HepG2 (cell line): ENCODE measurements around the gene ATP6V0D1. TPM values are rescaled to one million over a fixed set of nuclear protein-coding genes. Genes with fewer than 3 reads are reported as not detected.

Experiments
- ATAC-seq: fragments of 200-7000 bp; cut with Tn5 transposase; 3 replicates; pipeline ENCODE4 v1.9.1; 2020; ENCODE audit warnings: mild to moderate bottlenecking, moderate library complexity
- BruUV-seq: library from RNA; stranded (reverse); fragments of 400-500 nt; replicated peaks from 2 replicates; lab custom pipeline; 2021; lab: Mats Ljungman, UMichigan
- CTCF ChIA-PET: fragments of 300-600 bp; formaldehyde crosslinking; extraction: SDS; loops from one replicate; lab custom pipeline; 2021; ENCODE audit warnings: low total read pairs, inconsistent platforms, low intra/inter-chr PET ratio; lab: Yijun Ruan, JAX
- POLR2A ChIA-PET: fragments of 350-600 bp; sonication (Branson Sonifier 250); formaldehyde crosslinking; loops from one replicate; lab custom pipeline; 2020; ENCODE audit warnings: antibody characterized with exemption, inconsistent platforms; lab: Yijun Ruan, JAX
- DNase-seq: peaks from one replicate; pipeline ENCODE4 v3.0.0-alpha.2; 2015; ENCODE audit warnings: low spot score
- FAIRE-seq: peaks from 3 replicates; lab custom pipeline; 2011; peaks lifted over from hg19 to GRCh38; lab: Jason Lieb, UNC
- H2AFZ ChIP-seq: one replicate; pipeline ENCODE4 v1.6.1; 2011; ENCODE audit warnings: low read length, inconsistent platforms
- H3K27ac ChIP-seq: fragments of 300-600 bp; 3 replicates; pipeline ENCODE4 v1.8.0; 2011; ENCODE audit warnings: mixed run types, mild to moderate bottlenecking, mixed read lengths, low read length, inconsistent platforms; ENCODE audit not compliant: insufficient read depth; ENCODE audit errors: extremely low read length
- H3K27me3 ChIP-seq, 2 experiments: fragments of 200-600 bp in 1 of 2; 2 replicates in 1 of 2; 3 replicates in 1 of 2; pipeline versions ENCODE4 v1.6.0 to v1.8.0; 2011; ENCODE audit warnings: low read length in 2 of 2, mild to moderate bottlenecking in 2 of 2, moderate library complexity in 2 of 2, inconsistent platforms in 1 of 2; ENCODE audit not compliant: insufficient read depth in 2 of 2, control insufficient read depth in 1 of 2
- H3K36me3 ChIP-seq, 2 experiments: fragments of 200-600 bp in 1 of 2; replicated peaks in 1 of 2; 2 replicates in 1 of 2; 3 replicates in 1 of 2; pipeline versions ENCODE4 v1.5.1 to v1.8.0; 2011; ENCODE audit warnings: low read length in 2 of 2, inconsistent platforms in 1 of 2; ENCODE audit not compliant: insufficient read depth in 2 of 2, control insufficient read depth in 1 of 2
- H3K4me1 ChIP-seq: 2 replicates; pipeline ENCODE4 v1.5.1; 2012; ENCODE audit warnings: low read length, inconsistent platforms; ENCODE audit not compliant: insufficient read depth
- H3K4me2 ChIP-seq: 2 replicates; pipeline ENCODE4 v1.6.0; 2011; ENCODE audit warnings: low read depth, low read length, inconsistent platforms
- H3K4me3 ChIP-seq, 3 experiments: fragments of 200-600 bp in 1 of 3; sonication (generic), shearing (Covaris generic) in 1 of 3; replicated peaks in 1 of 3; 2 replicates each; pipeline ENCODE4 v1.5.1; 2011 to 2016; ENCODE audit warnings: low read length in 3 of 3, inconsistent platforms in 2 of 3, low read depth in 2 of 3, mild to moderate bottlenecking in 2 of 3, control low read depth in 1 of 3, mixed read lengths in 1 of 3; ENCODE audit not compliant: insufficient read depth in 1 of 3
- H3K79me2 ChIP-seq: one replicate; pipeline ENCODE4 v1.6.1; 2011; ENCODE audit warnings: low read length, inconsistent platforms; ENCODE audit not compliant: insufficient read depth
- H3K9ac ChIP-seq: 2 replicates; pipeline ENCODE4 v1.6.0; 2011; ENCODE audit warnings: mild to moderate bottlenecking, low read depth, low read length, inconsistent platforms; ENCODE audit not compliant: insufficient read depth
- H3K9me3 ChIP-seq: 2 replicates; pipeline ENCODE4 v1.5.1; 2012; ENCODE audit warnings: mild to moderate bottlenecking, low read length
- H4K20me1 ChIP-seq: 2 replicates; pipeline ENCODE4 v1.6.0; 2011; ENCODE audit warnings: inconsistent platforms, mild to moderate bottlenecking, low read length, moderate library complexity; ENCODE audit not compliant: insufficient read depth
- LBX2 ChIP-seq: sonication (generic); formaldehyde crosslinking; IDR thresholded peaks from 2 replicates; pipeline ENCODE4 v1.5.0; 2020; ENCODE audit warnings: missing genetic modification reagents, mild to moderate bottlenecking, borderline replicate concordance
- MTA1 ChIP-seq: sonication (generic); formaldehyde crosslinking; IDR thresholded peaks from 2 replicates; pipeline ENCODE4 v1.4.0; 2020; ENCODE audit warnings: missing genetic modification reagents, mild to moderate bottlenecking, borderline replicate concordance
- ZNF589 ChIP-seq: sonication (generic); formaldehyde crosslinking; conservative IDR thresholded peaks from 2 replicates; pipeline ENCODE4 v1.8.0; 2022; ENCODE audit warnings: mild to moderate bottlenecking, moderate library complexity, missing genetic modification reagents
- ZNF691 ChIP-seq: sonication (generic); formaldehyde crosslinking; IDR thresholded peaks from 2 replicates; pipeline ENCODE4 v1.4.0; 2020; ENCODE audit warnings: missing genetic modification reagents, low read depth, mild to moderate bottlenecking, borderline replicate concordance
- WGBS: methylation state at CpG from one replicate; pipeline ENCODE4 v1.1.6; 2017; ENCODE audit warnings: low lambda C conversion rate; 5-methylcytosine and 5-hydroxymethylcytosine counted together
- in situ Hi-C: cut with HindIII; loops from 2 replicates; pipeline ENCODE4 v1.10.0; 2017; ENCODE audit warnings: low pct_unique_long_range_greater_than_20kb; ENCODE audit not compliant: extremely low pct_ligation_motif_present
- intact Hi-C: fragments of 100-400 bp; cut with micrococcal nuclease; formaldehyde crosslinking; loops from one replicate; pipeline ENCODE4 v1.10.0; 2022; ENCODE audit not compliant: unreplicated experiment
- polyA plus RNA-seq, 8 experiments: library from polyadenylated mRNA; depleted of rRNA in 3 of 8; stranded (reverse) in 7 of 8; unstranded in 1 of 8; fragments of >200 nt; fragmentation: Illumina TruSeq in 4 of 8; extraction: Trizol in 4 of 8; gene quantifications; 2 replicates each; pipeline versions ENCODE4 v1.2.1 to v1.2.3, GENCODE V29; 2011 to 2016; ENCODE audit warnings: low read depth in 4 of 8, missing spikeins in 1 of 8, mixed read lengths in 1 of 8; ENCODE audit not compliant: insufficient read depth in 1 of 8
- total RNA-seq, 5 experiments: library from RNA; depleted of rRNA; stranded (reverse); fragments of >200 nt; fragmentation: Illumina TruSeq; extraction: Trizol; gene quantifications; 2 replicates each; pipeline ENCODE4 v1.2.3, GENCODE V29; 2016; ENCODE audit warnings: low read depth in 1 of 5

The ATP6V0D1 gene
- total and polyA plus RNA-seq, 2 of the 13 experiments (the other 11 are each of a cell fraction or from before 2014, with no cell fraction given) = 51.1 to 61.3 TPM

- TF ChIP-seq ZNF589 (CRISPR knock-in tag) = no peak
- no peak for TF ChIP-seq ZNF691
- TF ChIP-seq, all 625 proteins: peak for 5
Observed at GRCh38 chr16:67395458-67396158, 85.3 kb downstream of the ATP6V0D1 start (continued).

- intact Hi-C loops = no loop called here
- no peak for ATAC-seq
- no peaks in the 10 kb centered on the region for H3K79me2 ChIP-seq
- H3K27ac ChIP-seq = no peak overlapping the region
- H3K27me3 ChIP-seq = peaks cover 0 to 47% of the 10 kb centered on the region in 2 experiments; a peak in 4 of 5 replicates
- 50% methylated on average over 9 of the region's 10 CpGs for WGBS
- in situ Hi-C loops = no loop called here
- H3K4me2 ChIP-seq = no peak overlapping the region
- no peak overlapping the region for H3K9ac ChIP-seq
- DNase-seq = no peak
- no peaks in the 10 kb centered on the region for H3K36me3 ChIP-seq
- ChIA-PET CTCF (no interaction called here), POLR2A (no interaction called here)
- peaks cover 44% of the 10 kb centered on the region for H3K4me1 ChIP-seq
- H2AFZ ChIP-seq = no peak overlapping the region
- H3K9me3 ChIP-seq = no peaks in the 10 kb centered on the region
- no TSS peak for BruUV-seq
- H3K4me3 ChIP-seq = no peak overlapping the region
- H4K20me1 ChIP-seq = no peaks in the 10 kb centered on the region
- no peak for FAIRE-seq
- TF ChIP-seq LBX2 (CRISPR knock-in tag) (no peak), MTA1 (0 out of 2 replicates have a peak, but pooled peaks have one; percentile 15)
Observed at GRCh38 chr16:67395105-67395457, 85.9 kb downstream of the ATP6V0D1 start.
